Activated CD4-positive, CD25-positive, alpha-beta regulatory T cell treated with anti-CD3 and anti-CD28 coated beads, Interleukin-2, amount 50 U/mL, for 72 hours (primary cell): ENCODE data around the gene PRKAG3.

Experiments
- DNase-seq: peaks from one replicate; pipeline ENCODE4 v3.0.0; 2021

PRKAG3 gene

GRCh38 chr2:218831378-218831990 is at the start of gene PRKAG3:
TSS of gene PRKAG3 (minus strand) at chr2:218831803.
- no peak for DNase-seq

GRCh38 chr2:218880859-218881594 is 49.4 kb upstream of the PRKAG3 start:
- no peak for DNase-seq

DNA sequence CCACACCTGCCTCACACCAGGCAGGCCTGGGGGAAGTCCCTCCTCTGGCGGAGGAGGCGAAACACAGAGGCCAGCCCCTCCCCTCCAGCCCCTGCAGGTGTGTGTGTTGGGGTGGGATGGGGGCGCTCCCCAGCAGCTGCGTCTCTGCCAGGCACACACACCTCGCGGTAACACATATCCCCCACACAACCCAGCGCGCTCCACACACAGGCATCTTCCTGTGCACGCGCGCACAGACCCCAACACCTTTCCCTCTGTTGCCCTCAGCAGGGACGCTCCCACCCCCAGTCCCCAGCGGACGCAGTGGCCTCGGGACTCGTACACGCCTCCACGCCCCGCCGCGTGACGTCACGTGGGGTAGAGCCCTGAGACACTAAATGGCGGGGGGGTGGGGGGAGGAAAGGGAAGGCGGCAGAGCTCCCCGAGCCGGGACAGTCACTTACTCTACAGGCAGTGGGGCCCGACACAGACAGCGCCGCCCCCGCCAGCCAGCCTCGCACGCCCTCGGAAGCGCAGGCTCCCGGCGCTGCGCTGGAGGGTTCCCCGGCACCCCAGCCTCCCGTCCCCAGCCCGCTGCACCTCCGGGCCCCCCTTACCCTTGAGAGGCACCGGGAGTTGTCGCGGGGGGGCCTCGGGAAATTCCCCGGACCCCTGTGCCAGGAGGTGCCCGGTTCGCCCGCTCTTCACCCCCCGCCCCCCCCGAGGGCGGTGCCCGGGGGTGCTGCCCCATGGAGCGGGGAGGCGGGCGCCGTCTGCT is 48.7 kb upstream of the PRKAG3 start, which contains the start of gene WNT10A:
Gene WNT10A (plus strand): TSS at position 751 of the 757 bp plus-strand sequence. CDS start 144 bp downstream, outside the sequence.
- peak; percentile 56 for DNase-seq

DNA sequence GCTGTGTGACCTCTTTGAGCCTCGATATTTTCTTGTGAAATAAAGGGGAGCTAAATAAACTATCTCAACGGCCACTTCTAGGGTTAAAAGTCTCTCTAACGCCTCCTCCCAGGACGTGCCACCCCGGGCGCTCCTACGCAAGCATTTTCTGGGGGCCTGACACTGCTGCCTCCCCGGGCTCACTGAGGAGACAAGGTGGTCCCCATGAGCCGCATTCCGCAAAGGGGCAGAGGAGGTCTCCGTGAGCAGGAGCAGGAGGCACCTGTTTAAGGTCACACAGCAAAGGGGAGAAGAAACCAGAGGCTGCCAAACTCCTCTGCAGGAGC is 48.1 kb upstream of the PRKAG3 start:
- DNase-seq = no peak

- no peak for DNase-seq
These were observed 47.5 kb upstream of the PRKAG3 start for GRCh38 chr2:218878926-218879761.

DNA sequence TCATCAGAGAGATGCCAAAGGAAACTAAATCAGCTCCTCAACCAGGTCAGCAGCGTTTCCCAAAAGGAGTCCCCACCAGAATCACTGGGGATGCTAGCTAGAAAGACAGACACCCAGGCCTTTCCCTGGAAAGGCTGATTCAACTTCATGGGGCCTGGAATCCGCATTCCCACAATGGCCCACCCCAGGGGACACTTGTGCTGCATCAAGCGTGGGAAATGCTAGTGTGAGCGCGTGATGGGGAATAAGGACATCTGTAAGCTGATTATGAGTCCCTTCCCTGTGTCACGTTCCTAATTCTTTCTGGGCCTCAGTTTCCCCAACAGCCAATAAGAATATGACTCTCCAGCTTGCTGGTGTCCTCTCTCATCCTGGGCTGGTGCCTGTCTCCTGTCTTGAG is 46.9 kb upstream of the PRKAG3 start:
- DNase-seq = no peak

DNA sequence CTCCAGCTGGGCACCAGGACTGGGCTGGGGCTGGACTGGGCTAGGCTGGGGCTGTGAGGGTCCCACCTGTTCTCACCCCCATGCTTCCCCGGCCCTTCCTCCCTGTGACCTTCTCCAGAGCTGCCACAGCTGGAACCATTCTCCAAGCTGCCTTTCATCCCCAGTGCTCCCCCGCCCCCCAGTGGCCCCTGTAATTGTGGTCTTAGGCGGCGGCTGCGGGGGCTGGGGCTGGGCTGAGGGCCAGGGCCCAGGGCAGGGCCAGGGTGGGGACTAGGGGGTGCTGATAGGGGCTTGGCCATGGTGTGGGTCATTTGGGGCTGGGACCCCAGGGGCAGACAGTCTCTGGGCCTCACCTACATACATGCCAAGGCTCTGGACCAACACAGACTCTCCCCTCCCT is 46.3 kb upstream of the PRKAG3 start:
- DNase-seq = no peak

- DNase-seq = no peak
These were observed 45.7 kb upstream of the PRKAG3 start for GRCh38 chr2:218877331-218877730.

GRCh38 chr2:218876562-218877219 is 45.1 kb upstream of the PRKAG3 start:
- peak; percentile 76 for DNase-seq

DNA sequence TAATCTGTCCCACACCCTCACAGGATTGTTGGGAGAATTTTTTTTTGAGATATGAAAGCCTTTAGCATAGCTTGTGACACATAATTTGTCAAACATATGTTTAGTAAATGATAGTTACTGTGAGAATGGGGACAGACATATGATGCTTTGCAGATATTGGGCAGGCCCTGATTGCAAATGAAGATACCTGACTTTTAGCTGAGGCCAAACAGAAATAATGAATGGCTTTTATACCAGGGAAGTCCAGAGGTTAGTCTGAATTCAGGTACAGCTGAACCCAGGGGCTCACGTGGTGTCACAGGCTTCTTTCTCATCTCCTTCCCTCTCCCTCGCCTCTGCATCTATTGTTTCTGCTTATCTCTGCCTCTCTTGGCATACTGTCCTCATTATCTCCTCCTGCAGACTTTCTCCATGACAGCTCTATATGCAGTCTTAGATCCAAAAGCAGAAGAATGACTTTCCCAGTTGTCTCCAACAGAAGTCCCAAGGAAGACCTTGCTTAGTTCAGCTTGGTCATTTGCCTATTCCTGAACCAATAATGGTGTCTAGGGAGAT is 44.2 kb upstream of the PRKAG3 start:
- no peak for DNase-seq

DNA sequence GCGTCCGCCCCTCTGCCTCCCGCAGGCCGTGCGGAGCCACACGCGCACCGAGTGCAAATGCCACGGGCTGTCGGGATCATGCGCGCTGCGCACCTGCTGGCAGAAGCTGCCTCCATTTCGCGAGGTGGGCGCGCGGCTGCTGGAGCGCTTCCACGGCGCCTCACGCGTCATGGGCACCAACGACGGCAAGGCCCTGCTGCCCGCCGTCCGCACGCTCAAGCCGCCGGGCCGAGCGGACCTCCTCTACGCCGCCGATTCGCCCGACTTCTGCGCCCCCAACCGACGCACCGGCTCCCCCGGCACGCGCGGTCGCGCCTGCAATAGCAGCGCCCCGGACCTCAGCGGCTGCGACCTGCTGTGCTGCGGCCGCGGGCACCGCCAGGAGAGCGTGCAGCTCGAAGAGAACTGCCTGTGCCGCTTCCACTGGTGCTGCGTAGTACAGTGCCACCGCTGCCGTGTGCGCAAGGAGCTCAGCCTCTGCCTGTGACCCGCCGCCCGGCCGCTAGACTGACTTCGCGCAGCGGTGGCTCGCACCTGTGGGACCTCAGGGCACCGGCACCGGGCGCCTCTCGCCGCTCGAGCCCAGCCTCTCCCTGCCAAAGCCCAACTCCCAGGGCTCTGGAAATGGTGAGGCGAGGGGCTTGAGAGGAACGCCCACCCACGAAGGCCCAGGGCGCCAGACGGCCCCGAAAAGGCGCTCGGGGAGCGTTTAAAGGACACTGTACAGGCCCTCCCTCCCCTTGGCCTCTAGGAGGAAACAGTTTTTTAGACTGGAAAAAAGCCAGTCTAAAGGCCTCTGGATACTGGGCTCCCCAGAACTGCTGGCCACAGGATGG is 42.0 kb upstream of the PRKAG3 start:
- no peak for DNase-seq

- DNase-seq = no peak
These were observed 41.2 kb upstream of the PRKAG3 start for GRCh38 chr2:218872645-218873358.

DNA sequence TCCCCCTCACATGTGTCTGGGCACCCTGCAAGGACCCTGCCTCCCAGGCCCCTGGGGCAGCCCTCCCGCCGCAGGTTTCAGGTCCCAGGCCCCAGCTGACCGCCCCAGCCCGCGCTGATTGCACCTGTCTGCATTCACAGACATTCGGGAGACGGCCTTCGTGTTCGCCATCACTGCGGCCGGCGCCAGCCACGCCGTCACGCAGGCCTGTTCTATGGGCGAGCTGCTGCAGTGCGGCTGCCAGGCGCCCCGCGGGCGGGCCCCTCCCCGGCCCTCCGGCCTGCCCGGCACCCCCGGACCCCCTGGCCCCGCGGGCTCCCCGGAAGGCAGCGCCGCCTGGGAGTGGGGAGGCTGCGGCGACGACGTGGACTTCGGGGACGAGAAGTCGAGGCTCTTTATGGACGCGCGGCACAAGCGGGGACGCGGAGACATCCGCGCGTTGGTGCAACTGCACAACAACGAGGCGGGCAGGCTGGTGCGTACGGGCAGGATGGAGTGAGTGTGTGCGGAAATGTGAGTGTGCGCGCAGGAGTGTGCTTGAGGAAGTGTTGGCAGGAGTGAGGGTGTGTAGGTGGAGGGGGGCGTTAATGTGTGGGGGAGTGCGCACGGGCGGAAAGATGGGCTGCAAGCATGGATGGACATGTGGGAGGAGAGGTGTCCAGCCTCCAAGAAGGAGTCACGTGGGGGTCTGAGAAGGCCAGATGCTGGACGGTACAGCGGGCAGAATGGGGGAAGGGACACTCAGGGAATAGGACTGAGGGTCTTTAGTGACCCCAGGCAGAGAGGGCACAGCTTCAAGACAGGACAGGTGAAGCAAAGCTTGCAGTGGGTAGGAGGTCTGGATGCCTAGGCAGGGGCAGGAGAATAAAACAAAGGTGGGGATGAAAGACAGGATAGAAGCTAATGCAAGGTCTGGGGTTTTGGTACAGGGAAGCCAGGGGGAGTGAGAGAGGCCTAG is 40.0 kb upstream of the PRKAG3 start:
- no peak for DNase-seq

GRCh38 chr2:218870984-218871344 is 39.4 kb upstream of the PRKAG3 start:
- DNase-seq = no peak

DNA sequence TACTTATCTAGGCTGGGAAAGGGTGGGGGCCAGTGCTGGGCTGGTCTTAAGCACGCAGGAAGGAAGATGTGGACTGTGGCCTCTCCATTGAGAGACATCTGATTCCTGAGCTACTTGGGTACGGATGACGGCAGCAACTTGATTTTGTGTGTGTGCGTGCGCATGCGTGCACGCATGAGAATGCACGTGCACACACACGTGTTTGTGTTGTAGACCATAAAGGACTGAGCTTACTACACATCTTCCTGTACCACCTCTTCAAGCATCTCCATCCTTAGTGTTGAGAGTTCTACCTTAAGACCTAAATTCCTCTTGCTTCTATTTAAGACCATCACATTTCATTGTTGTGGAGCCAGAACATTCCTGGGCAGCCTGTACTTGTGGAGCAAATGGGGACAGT is 37.5 kb upstream of the PRKAG3 start:
- DNase-seq = no peak

GRCh38 chr2:218867900-218868299 is 36.3 kb upstream of the PRKAG3 start:
- no peak for DNase-seq

DNA sequence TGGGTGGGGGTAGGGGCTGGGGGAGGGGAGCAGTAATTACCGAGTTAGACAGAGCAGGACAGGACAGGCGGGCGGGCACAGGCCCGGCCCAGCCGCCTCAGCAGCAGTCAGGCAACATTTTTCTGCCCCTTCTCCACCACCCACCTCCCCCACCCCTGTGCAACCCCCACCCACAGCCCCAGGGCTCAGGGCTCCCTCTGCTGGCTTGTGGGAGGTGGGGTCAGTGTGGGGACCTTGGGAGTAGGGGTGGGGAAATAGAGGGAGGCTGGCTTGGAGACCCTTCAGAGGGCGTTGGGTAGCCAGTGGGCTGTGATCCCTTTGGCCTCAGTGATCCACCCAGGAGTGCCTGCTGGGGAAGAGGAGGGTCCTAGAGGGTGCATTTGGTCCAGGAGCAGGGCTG is 34.4 kb upstream of the PRKAG3 start:
- DNase-seq = no peak

GRCh38 chr2:218865396-218865795 is 33.8 kb upstream of the PRKAG3 start:
- no peak for DNase-seq

- DNase-seq = peak; percentile 22
These were observed 31.5 kb upstream of the PRKAG3 start for GRCh38 chr2:218863021-218863520.
